HG03354 (cell line): Measurements from ENCODE around the gene ABTB2.

Source experiments
- ATAC-seq: cut with Tn5 transposase; IDR thresholded peaks from one replicate; pipeline ENCODE4 v1.9.1; 2021; ENCODE audit warnings: mild to moderate bottlenecking; ENCODE audit not compliant: unreplicated experiment, poor library complexity, severe bottlenecking

Gene ABTB2

DNA sequence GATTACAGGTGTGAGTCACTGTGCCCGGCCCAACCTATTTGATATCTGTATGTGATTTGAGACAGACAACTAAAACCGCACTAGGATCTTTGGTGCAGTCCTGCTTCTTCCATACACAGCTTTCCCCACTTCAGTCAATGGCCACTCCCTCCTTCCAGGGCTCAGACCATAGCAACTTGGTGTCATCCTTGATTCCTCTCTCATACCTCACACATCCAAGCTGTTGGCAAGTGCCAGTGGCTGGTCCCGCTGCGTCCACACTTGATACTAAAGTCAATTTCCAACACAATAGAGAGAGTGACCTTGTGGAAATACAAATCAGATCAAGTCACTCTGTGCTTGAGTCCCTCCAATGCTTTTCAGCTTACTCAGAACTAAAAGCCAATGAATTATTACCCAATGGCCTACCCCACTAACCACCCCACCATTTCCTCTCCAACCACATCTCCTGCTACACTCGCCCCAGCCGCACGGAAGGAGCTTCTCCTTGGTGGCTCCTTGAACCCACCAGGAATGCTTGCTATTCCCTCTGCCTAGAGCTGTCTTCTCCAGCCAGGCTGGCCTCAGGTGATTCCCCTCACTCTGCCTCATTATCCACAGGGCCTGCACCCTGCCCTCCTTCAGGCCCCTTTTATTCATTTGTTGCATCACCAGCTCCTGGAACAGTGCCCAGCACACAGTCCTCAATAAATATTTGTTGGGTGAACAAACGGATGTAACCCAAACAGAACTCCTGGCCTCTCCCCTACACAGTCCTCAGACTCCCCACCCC lies 12.9 kb downstream of the ABTB2 start:
- peak; percentile 92 for ATAC-seq

DNA sequence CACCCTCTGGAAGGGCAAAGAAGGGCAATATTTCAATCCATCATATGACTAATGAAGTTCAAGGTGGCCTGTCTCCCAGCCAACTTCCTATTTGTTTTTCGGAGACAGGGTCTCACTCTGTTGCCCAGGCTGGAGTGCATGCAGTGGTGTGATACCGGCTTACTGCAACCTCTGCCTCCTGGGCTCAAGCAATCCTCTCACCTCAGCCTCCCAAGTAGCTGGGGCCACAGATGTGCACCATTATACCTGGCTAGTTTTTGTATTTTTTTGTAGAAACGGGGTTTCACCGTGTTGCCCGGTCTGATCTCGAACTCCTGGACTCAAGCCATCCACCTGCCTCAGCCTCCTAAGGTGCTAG lies 13.4 kb downstream of the ABTB2 start:
- ATAC-seq, result no peak

GRCh38 chr11:34343686-34344085 lies 14.1 kb downstream of the ABTB2 start:
- no peak for ATAC-seq

DNA sequence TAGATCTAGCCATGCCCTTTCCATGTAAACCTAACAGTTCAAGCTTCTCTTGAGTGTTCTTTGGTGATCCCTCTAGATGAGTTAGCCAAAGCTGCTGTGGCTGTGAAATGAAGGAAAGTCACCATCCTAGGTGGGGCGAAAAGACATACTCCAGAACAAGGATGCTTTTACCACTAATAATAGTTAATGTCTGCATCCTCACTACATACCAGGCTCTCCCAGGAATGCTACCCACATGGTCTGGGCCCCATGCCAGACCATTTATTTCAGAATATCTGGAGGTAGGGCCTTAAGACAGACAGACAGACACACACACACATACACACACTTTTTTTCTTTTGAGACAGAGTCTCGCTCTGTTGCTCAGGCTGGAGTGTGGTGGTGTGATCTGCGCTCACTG lies 14.7 kb downstream of the ABTB2 start:
- ATAC-seq, result no peak

DNA sequence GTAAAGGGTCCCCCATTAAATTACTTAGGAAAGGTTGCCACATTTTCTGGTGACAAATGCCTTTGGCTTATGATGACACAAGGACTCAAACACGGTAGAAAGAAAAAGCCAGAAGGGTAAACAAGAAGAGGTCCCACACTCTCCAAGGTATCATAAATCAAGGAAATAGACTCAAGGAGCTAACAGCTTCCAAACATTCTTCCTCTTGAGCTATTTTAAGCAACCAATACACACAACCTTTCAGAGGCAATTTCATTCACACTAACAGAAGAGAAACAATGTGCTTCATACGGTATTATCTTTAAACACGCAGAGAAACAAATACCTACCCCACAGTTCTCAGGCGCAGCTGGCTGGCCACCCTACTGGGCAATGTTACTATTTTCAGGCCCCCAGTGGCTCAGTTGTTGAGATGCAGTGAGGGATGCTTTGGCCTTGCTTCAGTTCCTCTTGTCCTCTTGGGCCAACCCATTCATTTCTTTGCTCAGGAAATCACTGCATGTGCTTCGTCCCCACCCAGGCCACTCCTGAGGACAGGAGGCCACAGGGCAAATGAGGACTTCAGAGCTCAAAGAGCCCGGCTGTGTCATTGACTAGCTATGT lies 15.8 kb downstream of the ABTB2 start:
- no peak for ATAC-seq

DNA sequence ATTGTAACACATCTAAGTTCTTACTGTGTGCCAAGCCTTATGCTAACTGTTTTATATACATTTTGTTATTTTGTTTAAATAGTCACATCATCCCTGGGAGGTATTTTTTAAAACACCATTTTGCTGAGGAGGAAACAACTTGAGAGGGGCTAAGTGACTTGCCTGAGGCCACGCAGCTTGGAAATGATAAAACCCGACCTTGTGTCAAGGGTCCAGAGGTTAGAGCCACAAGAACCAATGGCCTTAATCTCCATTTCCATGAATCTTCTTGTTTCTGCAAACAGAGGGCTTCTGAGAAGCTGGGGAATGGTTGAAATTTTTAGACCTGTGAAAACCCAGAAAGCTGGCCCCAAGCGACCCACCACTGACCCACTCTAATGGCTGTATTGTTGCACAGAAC lies 16.7 kb downstream of the ABTB2 start:
- ATAC-seq, result no peak

- ATAC-seq, result no peak
These were observed 17.2 kb downstream of the ABTB2 start for GRCh38 chr11:34340653-34341052.

- ATAC-seq, result peak; percentile 90
These were observed 18.4 kb downstream of the ABTB2 start for GRCh38 chr11:34339149-34340064.

GRCh38 chr11:34337016-34337415 lies 20.8 kb downstream of the ABTB2 start:
- ATAC-seq, result no peak

GRCh38 chr11:34335801-34336200 lies 22.0 kb downstream of the ABTB2 start:
- ATAC-seq, result no peak

- ATAC-seq, result peak; percentile 61
These were observed 22.5 kb downstream of the ABTB2 start for GRCh38 chr11:34335331-34335730.

DNA sequence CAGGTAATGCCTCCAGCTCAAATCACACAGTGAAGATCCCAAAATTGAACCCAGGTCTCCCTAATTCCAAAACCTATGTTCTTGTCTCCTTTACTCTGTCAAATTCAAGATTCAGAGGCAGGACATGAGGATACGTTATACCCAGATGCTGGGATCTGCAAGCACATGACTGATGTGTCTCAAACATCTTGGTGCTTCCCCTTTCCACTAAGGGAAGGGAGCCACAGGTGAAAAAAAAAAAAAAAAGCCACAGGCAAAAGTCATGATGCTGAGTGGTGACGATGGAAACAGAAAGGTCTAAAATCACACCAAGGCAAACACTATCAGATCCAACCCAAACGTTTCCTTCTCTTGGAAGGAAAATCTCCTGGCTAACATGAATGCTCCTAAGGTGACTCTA lies 24.0 kb downstream of the ABTB2 start:
- no peak for ATAC-seq

DNA sequence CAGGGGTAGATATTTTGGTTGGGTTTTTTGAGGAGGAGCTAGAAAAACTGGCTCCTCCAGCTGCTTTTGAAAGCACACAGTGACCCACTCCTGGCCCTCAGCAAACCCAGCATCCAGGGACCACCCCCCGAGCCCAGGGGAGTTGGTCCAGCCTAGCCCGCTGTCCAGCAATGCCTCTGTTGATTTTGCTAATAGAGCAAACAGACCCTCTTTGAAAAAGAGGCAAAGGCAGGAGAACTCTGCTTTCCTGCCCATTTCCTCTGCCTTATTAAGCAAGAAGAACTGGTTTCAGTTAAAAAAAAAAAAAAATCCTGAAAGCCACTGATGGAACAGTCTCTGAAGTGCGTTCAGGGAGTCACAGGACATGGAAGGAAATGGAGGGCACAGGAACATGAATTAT lies 25.3 kb downstream of the ABTB2 start:
- ATAC-seq, result no peak

- no peak for ATAC-seq
These were observed 26.1 kb downstream of the ABTB2 start for GRCh38 chr11:34331736-34332135.

GRCh38 chr11:34331329-34331728 lies 26.5 kb downstream of the ABTB2 start:
- ATAC-seq, result no peak

GRCh38 chr11:34330653-34331052 lies 27.2 kb downstream of the ABTB2 start:
- no peak for ATAC-seq

DNA sequence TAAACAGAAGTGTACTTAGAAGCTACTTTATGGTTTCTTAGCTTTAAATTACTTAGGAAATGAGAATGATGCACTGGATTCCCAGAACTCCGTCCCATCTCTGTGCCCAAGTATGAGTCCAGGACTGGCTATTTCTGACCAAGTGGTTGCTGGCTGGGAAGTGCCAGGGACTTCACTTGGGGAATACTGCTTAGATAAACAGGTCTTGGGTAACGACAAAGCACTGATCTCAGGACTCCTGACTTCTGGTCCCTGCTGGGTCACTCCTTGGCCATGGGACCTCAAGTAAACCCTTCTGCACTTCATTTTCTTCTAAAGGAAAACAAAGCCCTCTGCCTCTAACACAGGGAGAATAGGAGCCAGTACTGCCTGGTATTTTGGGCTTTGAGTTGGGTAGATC lies 27.9 kb downstream of the ABTB2 start:
- no peak for ATAC-seq

GRCh38 chr11:34328632-34328910 lies 29.2 kb downstream of the ABTB2 start:
- no peak for ATAC-seq

DNA sequence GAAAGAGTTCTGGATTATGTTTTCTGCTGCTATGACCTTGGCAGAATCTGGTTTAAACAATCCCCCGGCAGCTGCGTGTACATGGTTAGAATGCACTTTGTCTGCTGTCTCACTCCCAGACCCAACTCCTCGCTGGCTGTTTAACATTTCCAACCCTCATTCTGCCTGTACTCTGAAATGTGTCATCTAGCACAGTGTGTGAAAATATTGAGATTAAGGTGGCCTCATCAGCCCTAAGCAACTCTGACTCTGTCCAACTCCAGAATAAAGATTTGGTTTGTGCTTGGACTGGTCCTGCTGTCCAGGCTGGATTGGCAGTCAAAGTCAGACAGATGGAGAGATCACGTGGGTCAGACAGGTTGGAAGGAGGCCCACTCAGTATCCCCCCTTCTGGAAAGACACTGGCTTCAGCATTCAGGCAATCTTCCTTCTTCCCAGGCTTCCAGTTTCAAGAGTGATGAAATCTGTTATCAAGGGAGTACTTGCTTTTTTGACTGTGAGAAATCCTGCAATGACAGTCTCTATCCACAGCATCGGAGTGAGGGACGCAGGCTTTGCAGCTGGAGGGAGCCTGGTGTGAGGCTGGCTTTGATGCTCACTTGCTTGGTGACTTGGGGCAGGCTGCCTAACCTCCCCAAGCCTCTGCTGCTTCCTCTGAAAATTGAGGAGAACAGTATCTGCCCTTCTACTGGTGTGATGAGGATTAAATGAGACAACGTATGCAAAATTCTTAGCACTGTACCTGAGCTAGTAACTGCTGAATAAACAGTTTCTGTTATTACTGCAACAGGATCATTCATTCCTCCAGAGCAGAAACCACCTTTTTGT lies 29.8 kb downstream of the ABTB2 start:
- no peak for ATAC-seq

- no peak for ATAC-seq
These were observed 33.3 kb downstream of the ABTB2 start for GRCh38 chr11:34324466-34324865.
